Lower leg skin (tissue), 4 donors: ENCODE data around the gene STAC3. TPM values are rescaled to one million over a fixed set of nuclear protein-coding genes. Genes with fewer than 3 reads are reported as not detected.

ENCODE experiments used
- DNase-seq, 2 donors: peaks; one replicate each; pipeline ENCODE4 v3.0.0-alpha.2; 2019; ENCODE audit warnings: low spot score in 2 of 2
- H3K4me3 ChIP-seq: fragments of 200-600 bp; sonication (generic); 2 replicates; pipeline ENCODE4 v1.5.1; 2017; ENCODE audit warnings: mild to moderate bottlenecking, low read depth; ENCODE audit not compliant: poor library complexity, severe bottlenecking
- CTCF ChIP-seq, 3 donors: fragments of 450-650 bp; IDR thresholded peaks; one replicate each; pipeline ENCODE4 v1.5.1; 2016; ENCODE audit warnings: antibody characterized with exemption in 3 of 3, mild to moderate bottlenecking in 3 of 3, moderate library complexity in 2 of 3
- POLR2A ChIP-seq, 2 donors: fragments of 450-650 bp; IDR thresholded peaks; one replicate each; pipeline ENCODE4 v1.6.1; 2016 to 2017; ENCODE audit warnings: antibody characterized with exemption in 2 of 2, mild to moderate bottlenecking in 1 of 2, moderate library complexity in 1 of 2
- WGBS, 2 donors: methylation state at CpG; one replicate each; pipeline ENCODE4 v1.1.5; 2018; 5-methylcytosine and 5-hydroxymethylcytosine counted together
- intact Hi-C: fragments of 100-400 bp; cut with DNase I; formaldehyde crosslinking; loops from one replicate; pipeline ENCODE4 v1.15.0; 2023; ENCODE audit warnings: low total_unique reads
- total RNA-seq, 4 donors: library from RNA; depleted of rRNA; stranded (reverse); fragments of >200 nt; gene quantifications; one replicate each; pipeline ENCODE4 v1.1.0, GENCODE V29; 2016

STAC3 gene
- total RNA-seq, 4 donors from 2014 or later: 0.71 to 3.8 (median 1.5) TPM

GRCh38 chr12:57218030-57218853 is 32.7 kb downstream of the STAC3 start:
- intact Hi-C loops: no loop called here
- WGBS, 2 donors: 62 to 64% methylated on average over 5 of the region's 5 CpGs
- H3K4me3 ChIP-seq: no peak overlapping the region
- no peak for DNase-seq
- TF ChIP-seq CTCF (IDR thresholded peaks at IDR 0.05): no peak
- TF ChIP-seq POLR2A (IDR thresholded peaks at IDR 0.05): no peak

GRCh38 chr12:57216921-57217879 is 33.8 kb downstream of the STAC3 start:
- 6 to 7% methylated on average over 32 to 35 of the region's 63 CpGs for WGBS, 2 donors
- no peak for DNase-seq
- intact Hi-C loops: no loop called here
- TF ChIP-seq CTCF (IDR thresholded peaks at IDR 0.05): no peak
- no peak for TF ChIP-seq POLR2A (IDR thresholded peaks at IDR 0.05)
- H3K4me3 ChIP-seq: peak overlapping the region; percentile 31

GRCh38 chr12:57216014-57216911 is 34.7 kb downstream of the STAC3 start, which contains the start of gene NXPH4:
Gene NXPH4, plus strand, starts transcription at chr12:57216794. Its CDS starts 176 bp downstream, at chr12:57216970.
- intact Hi-C loops: no loop called here
- 1 to 8% methylated on average over 13 to 14 of the region's 102 CpGs for WGBS, 2 donors
- H3K4me3 ChIP-seq: peak within 1 kb of the TSS; percentile 31
- TF ChIP-seq POLR2A (IDR thresholded peaks at IDR 0.05): no peak
- TF ChIP-seq CTCF (IDR thresholded peaks at IDR 0.05): no peak
- DNase-seq: no peak

GRCh38 chr12:57215668-57216013 is 35.3 kb downstream of the STAC3 start:
- WGBS, 2 donors: 8 to 12% methylated on average over 7 of the region's 7 CpGs
- H3K4me3 ChIP-seq: no peak overlapping the region
- TF ChIP-seq CTCF (IDR thresholded peaks at IDR 0.05) (no peak), POLR2A (IDR thresholded peaks at IDR 0.05) (no peak)
- no peak for DNase-seq
- intact Hi-C loops: loop anchor here (2.0 kb wide), 1 partner anchor 25 kb away; no protein-coding TSS in a partner anchor

GRCh38 chr12:57215065-57215464 is 35.9 kb downstream of the STAC3 start:
- 21 to 24% methylated on average over 11 of the region's 11 CpGs for WGBS, 2 donors
- TF ChIP-seq CTCF (IDR thresholded peaks at IDR 0.05) (no peak), POLR2A (IDR thresholded peaks at IDR 0.05) (no peak)

More at GRCh38 chr12:57215065-57215464, 35.9 kb downstream of the STAC3 start:
- DNase-seq: no peak
- H3K4me3 ChIP-seq: no peak overlapping the region
- intact Hi-C loops: loop anchor here (2.0 kb wide), 1 partner anchor 26 kb away; no protein-coding TSS in a partner anchor
